HepG2 (cell line): ENCODE measurements around the gene TDG.

Experiments
- CTCF ChIP-seq: sonication (generic); formaldehyde crosslinking; IDR thresholded peaks from 2 replicates; pipeline ENCODE4 v1.5.0; 2020; ENCODE audit warnings: mild to moderate bottlenecking, missing genetic modification reagents, moderate library complexity
- ETV6 ChIP-seq: sonication (generic); formaldehyde crosslinking; conservative IDR thresholded peaks from 2 replicates; pipeline ENCODE4 v1.4.0; 2020; ENCODE audit warnings: missing genetic modification reagents
- EZH2 ChIP-seq: conservative IDR thresholded peaks from 2 replicates; pipeline ENCODE4 v1.6.1; 2012; ENCODE audit warnings: mild to moderate bottlenecking, low read depth, low read length, moderate library complexity
- GABPA ChIP-seq, 2 experiments: IDR thresholded peaks; 2 replicates each; pipeline ENCODE4 v1.6.1; 2011 to 2016; ENCODE audit warnings: low read depth in 2 of 2, low read length in 1 of 2, missing biosample characterization in 1 of 2, missing genetic modification characterization in 1 of 2
- MXD1 ChIP-seq: sonication (generic); formaldehyde crosslinking; IDR thresholded peaks from 2 replicates; pipeline ENCODE4 v1.4.0; 2020; ENCODE audit warnings: mild to moderate bottlenecking, missing genetic modification reagents
- RAD21 ChIP-seq: fragments of 450-650 bp; formaldehyde crosslinking; IDR thresholded peaks from 2 replicates; pipeline ENCODE4 v1.5.0; 2020; ENCODE audit warnings: mild to moderate bottlenecking
- RARG ChIP-seq: sonication (generic); formaldehyde crosslinking; IDR thresholded peaks from 2 replicates; pipeline ENCODE4 v1.4.0; 2020; ENCODE audit warnings: low read depth, mild to moderate bottlenecking, missing genetic modification reagents
- RELA ChIP-seq: sonication (generic); formaldehyde crosslinking; IDR thresholded peaks from 2 replicates; pipeline ENCODE4 v1.4.0; 2020; ENCODE audit warnings: missing genetic modification reagents
- RXRA ChIP-seq: sonication (generic); formaldehyde crosslinking; IDR thresholded peaks from 2 replicates; pipeline ENCODE4 v1.5.1; 2020; ENCODE audit warnings: missing genetic modification reagents
- SMAD3 ChIP-seq: sonication (generic); formaldehyde crosslinking; IDR thresholded peaks from 2 replicates; pipeline ENCODE4 v1.4.0; 2020; ENCODE audit warnings: missing genetic modification reagents
- ZFX ChIP-seq: sonication (generic); formaldehyde crosslinking; IDR thresholded peaks from 2 replicates; pipeline ENCODE4 v1.4.0; 2020; ENCODE audit warnings: mild to moderate bottlenecking, low read depth, missing genetic modification reagents, moderate library complexity
- ZNF562 ChIP-seq: sonication (generic); formaldehyde crosslinking; IDR thresholded peaks from 2 replicates; pipeline ENCODE4 v1.8.0; 2022; ENCODE audit warnings: missing genetic modification reagents, borderline replicate concordance

- TF ChIP-seq SMAD3 (CRISPR knock-in tag) (no peak), CTCF (CRISPR knock-in tag) (no peak), RARG (CRISPR knock-in tag) (no peak), GABPA (IDR thresholded peaks at IDR 0.05; ENCODE audit: low read depth, low read length) (no peak), GABPA (CRISPR knock-in tag; IDR thresholded peaks at IDR 0.05; ENCODE audit: low read depth) (no peak), EZH2 (no peak), ZFX (no peak), ETV6 (no peak), ZNF562 (no peak), MXD1 (no peak), RXRA (no peak), RELA (CRISPR knock-in tag) (no peak), RAD21 (no peak)
Observed at GRCh38 chr12:103973909-103974308, 8.2 kb downstream of the TDG start.
